ENCODE measurements around the gene ADAMTSL5.

DNA sequence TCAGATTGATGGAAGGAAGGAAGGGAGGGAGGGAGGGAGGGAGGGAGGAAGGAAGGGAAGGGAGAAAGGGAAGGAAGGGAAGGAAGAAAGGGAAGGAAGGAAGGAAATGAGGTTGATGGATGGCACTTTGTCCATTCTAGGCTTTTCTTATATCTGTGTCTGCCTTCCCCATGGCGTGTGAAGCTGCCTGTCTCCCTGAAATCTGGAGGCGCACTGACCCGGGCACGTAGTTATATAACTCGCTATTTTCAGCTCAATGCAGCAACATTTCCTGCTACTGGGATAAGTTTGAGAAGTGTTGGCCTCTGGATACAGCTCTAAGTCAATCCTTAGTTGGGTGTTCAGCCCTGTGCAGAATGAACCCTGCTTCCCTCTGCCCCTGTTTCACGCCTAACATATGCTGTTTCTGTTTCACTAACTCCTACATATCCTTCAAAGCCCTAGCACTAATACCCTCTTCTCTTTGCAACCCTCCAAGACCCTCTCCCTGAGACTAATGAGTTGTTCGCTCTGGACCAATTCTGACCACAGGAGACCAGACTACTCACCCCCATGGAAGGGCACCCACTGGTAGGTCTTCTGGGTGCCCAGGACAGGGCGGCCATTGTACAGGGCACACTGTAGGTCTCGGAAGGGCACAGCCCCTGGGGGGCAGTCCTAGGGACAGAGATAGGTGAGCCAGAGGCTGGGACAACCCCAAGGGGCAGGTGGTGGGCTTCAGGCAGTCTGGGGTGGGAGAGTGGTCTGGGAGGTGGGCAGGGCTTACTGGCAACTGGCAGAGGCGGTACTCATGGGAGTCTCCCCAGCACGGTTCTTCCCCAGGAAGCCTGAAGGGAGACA, 3.0 kb downstream of the ADAMTSL5 start:
- TF ChIP-seq, protein P1, sequence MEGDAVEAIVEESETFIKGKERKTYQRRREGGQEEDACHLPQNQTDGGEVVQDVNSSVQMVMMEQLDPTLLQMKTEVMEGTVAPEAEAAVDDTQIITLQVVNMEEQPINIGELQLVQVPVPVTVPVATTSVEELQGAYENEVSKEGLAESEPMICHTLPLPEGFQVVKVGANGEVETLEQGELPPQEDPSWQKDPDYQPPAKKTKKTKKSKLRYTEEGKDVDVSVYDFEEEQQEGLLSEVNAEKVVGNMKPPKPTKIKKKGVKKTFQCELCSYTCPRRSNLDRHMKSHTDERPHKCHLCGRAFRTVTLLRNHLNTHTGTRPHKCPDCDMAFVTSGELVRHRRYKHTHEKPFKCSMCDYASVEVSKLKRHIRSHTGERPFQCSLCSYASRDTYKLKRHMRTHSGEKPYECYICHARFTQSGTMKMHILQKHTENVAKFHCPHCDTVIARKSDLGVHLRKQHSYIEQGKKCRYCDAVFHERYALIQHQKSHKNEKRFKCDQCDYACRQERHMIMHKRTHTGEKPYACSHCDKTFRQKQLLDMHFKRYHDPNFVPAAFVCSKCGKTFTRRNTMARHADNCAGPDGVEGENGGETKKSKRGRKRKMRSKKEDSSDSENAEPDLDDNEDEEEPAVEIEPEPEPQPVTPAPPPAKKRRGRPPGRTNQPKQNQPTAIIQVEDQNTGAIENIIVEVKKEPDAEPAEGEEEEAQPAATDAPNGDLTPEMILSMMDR (IDR thresholded peaks at IDR 0.05), result no peak
- TF ChIP-seq ZFX (IDR thresholded peaks at IDR 0.05; ENCODE audit: borderline replicate concordance), result no peak

Data from 22Rv1 (cell line).